ENCODE data around the gene UBE2E2.
"Not testable (repeated sequence)": the region's sequence is repeated elsewhere in the genome, so short reads cannot be mapped to it uniquely, and the experiment has no call there.

The UBE2E2 gene

GRCh38 chr3:23601091-23601822 lies 398.1 kb downstream of the UBE2E2 start:
- in situ Hi-C loops (cut with HindIII; ENCODE audit: low pct_ligation_motif_present, low pct_unique_long_range_greater_than_20kb, low sequenced_read_pairs) = no loop called here
- no peak for DNase-seq

GRCh38 chr3:23602971-23603370 lies 399.8 kb downstream of the UBE2E2 start:
- in situ Hi-C loops (cut with HindIII; ENCODE audit: low pct_ligation_motif_present, low pct_unique_long_range_greater_than_20kb, low sequenced_read_pairs) = no loop called here

GRCh38 chr3:23607184-23607847 lies 404.2 kb downstream of the UBE2E2 start:
- no peak for DNase-seq
- in situ Hi-C loops (cut with HindIII; ENCODE audit: low pct_ligation_motif_present, low pct_unique_long_range_greater_than_20kb, low sequenced_read_pairs) = no loop called here

More at GRCh38 chr3:23602971-23603370, 399.8 kb downstream of the UBE2E2 start:
- no peak for DNase-seq

GRCh38 chr3:23608650-23609049 lies 405.5 kb downstream of the UBE2E2 start:
- DNase-seq = no peak
- in situ Hi-C loops (cut with HindIII; ENCODE audit: low pct_ligation_motif_present, low pct_unique_long_range_greater_than_20kb, low sequenced_read_pairs) = no loop called here

GRCh38 chr3:23611737-23612295 lies 408.7 kb downstream of the UBE2E2 start:
- in situ Hi-C loops (cut with HindIII; ENCODE audit: low pct_ligation_motif_present, low pct_unique_long_range_greater_than_20kb, low sequenced_read_pairs) = no loop called here
- DNase-seq = no peak

- in situ Hi-C loops (cut with HindIII; ENCODE audit: low pct_ligation_motif_present, low pct_unique_long_range_greater_than_20kb, low sequenced_read_pairs) = no loop called here
- no peak for DNase-seq
These were observed 409.3 kb downstream of the UBE2E2 start for GRCh38 chr3:23612296-23612891.

- no peak for DNase-seq
- in situ Hi-C loops (cut with HindIII; ENCODE audit: low pct_ligation_motif_present, low pct_unique_long_range_greater_than_20kb, low sequenced_read_pairs) = no loop called here
These were observed 411.9 kb downstream of the UBE2E2 start for GRCh38 chr3:23615068-23615467.

- DNase-seq; in situ Hi-C loops (cut with HindIII; ENCODE audit: low pct_ligation_motif_present, low pct_unique_long_range_greater_than_20kb, low sequenced_read_pairs): not testable (repeated sequence)
These were observed 415.3 kb downstream of the UBE2E2 start for GRCh38 chr3:23618475-23618874.

- DNase-seq = no peak
- in situ Hi-C loops (cut with HindIII; ENCODE audit: low pct_ligation_motif_present, low pct_unique_long_range_greater_than_20kb, low sequenced_read_pairs) = no loop called here
These were observed 416.8 kb downstream of the UBE2E2 start for GRCh38 chr3:23619705-23620637.

- in situ Hi-C loops (cut with HindIII; ENCODE audit: low pct_ligation_motif_present, low pct_unique_long_range_greater_than_20kb, low sequenced_read_pairs) = no loop called here
- no peak for DNase-seq
These were observed 417.5 kb downstream of the UBE2E2 start for GRCh38 chr3:23620638-23621015.

- in situ Hi-C loops (cut with HindIII; ENCODE audit: low pct_ligation_motif_present, low pct_unique_long_range_greater_than_20kb, low sequenced_read_pairs) = no loop called here
These were observed 420.7 kb downstream of the UBE2E2 start for GRCh38 chr3:23623844-23624243.

GRCh38 chr3:23624305-23624704 lies 421.2 kb downstream of the UBE2E2 start:
- DNase-seq = no peak
- in situ Hi-C loops (cut with HindIII; ENCODE audit: low pct_ligation_motif_present, low pct_unique_long_range_greater_than_20kb, low sequenced_read_pairs) = no loop called here

More at GRCh38 chr3:23623844-23624243, 420.7 kb downstream of the UBE2E2 start:
- no peak for DNase-seq

- in situ Hi-C loops (cut with HindIII; ENCODE audit: low pct_ligation_motif_present, low pct_unique_long_range_greater_than_20kb, low sequenced_read_pairs) = no loop called here
- no peak for DNase-seq
These were observed 423.3 kb downstream of the UBE2E2 start for GRCh38 chr3:23626442-23626841.

- in situ Hi-C loops (cut with HindIII; ENCODE audit: low pct_ligation_motif_present, low pct_unique_long_range_greater_than_20kb, low sequenced_read_pairs) = no loop called here
- no peak for DNase-seq
These were observed 426.2 kb downstream of the UBE2E2 start for GRCh38 chr3:23629181-23629894.

- in situ Hi-C loops (cut with HindIII; ENCODE audit: low pct_ligation_motif_present, low pct_unique_long_range_greater_than_20kb, low sequenced_read_pairs) = no loop called here
- no peak for DNase-seq
These were observed 430.3 kb downstream of the UBE2E2 start for GRCh38 chr3:23633261-23633960.

GRCh38 chr3:23637339-23637738 lies 434.2 kb downstream of the UBE2E2 start:
- in situ Hi-C loops (cut with HindIII; ENCODE audit: low pct_ligation_motif_present, low pct_unique_long_range_greater_than_20kb, low sequenced_read_pairs) = no loop called here
- DNase-seq = no peak

GRCh38 chr3:23640471-23641146 lies 437.5 kb downstream of the UBE2E2 start:
- in situ Hi-C loops (cut with HindIII; ENCODE audit: low pct_ligation_motif_present, low pct_unique_long_range_greater_than_20kb, low sequenced_read_pairs) = no loop called here
- no peak for DNase-seq
